Measurements from ENCODE around the gene NR1D2.
A peak's percentile ranks its signal among the peaks of the same experiment; 100 is the strongest.

The NR1D2 gene

DNA sequence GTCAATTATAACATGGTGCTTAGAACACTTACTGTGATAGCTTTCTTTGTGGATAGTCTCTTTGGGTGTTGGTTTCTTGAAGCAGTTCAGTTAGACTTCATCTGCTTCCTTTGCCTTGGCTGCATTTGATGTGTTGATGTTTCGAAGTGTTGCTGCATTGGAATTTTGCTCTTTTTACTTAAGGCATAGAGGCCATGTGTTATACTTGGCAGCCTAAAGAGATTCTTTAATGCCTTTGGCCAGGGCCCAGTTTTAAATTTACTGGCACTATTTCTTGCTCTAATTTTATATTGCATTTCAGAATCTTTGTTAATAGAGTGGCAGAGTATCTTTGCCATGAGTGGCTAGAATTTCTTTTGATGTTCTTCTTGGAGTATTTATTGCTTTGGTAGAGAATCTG, 21.2 kb downstream of the NR1D2 start:
- no peak for DNase-seq (ENCODE audit: low read depth)

DNA sequence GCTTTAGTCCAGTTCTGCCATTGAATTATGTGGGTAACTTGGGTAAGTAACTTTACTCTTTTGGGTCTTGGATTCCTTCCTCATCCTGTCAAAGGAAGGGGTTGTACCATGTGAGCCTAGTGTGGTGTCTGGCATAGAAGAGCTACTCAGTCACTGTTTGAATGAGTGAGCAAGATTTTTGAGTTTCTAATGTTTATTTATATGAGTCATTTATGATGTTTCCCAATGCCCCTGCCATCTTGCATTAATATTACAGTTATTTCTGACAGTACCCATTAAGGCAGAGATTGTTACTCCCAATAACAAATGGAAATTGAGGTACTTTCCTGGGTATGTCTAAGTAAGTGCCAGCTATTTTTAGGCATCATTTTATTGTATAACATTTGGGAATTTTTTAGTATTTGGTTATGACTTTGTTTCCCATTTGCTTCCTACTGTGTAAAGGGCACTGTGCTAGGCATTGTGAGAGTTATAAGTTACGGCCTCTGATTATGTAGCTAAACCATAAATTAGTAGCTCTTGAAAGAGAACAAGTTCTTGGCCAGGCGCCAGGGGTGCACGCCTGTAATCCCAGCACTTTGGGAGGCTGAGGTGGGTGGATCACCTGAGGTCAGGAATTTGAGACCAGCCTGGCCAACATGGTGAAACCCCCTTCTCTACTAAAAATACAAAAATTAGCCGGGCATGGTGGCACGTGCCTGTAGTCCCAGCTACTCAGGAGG, 23.5 kb downstream of the NR1D2 start:
- DNase-seq (ENCODE audit: low read depth): no peak

DNA sequence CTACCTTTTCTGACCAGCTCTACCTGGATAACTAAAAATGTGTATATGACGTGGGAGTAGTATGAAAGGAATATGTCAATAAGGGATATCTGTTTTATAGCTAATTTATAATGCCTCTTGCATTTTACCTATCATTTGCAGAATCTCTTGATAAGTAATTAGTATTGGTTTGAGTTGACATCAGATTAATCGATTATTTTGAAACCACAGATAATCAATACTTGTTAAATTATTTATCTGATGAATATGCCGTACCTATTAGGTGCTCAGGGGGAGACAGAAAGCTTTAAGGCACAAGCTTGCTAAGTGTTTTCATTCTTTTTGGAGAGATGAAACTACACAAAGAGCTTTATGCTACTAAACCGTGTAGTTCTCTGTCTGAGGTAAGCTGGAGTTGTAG, 24.3 kb downstream of the NR1D2 start:
- no peak for DNase-seq (ENCODE audit: low read depth)

DNA sequence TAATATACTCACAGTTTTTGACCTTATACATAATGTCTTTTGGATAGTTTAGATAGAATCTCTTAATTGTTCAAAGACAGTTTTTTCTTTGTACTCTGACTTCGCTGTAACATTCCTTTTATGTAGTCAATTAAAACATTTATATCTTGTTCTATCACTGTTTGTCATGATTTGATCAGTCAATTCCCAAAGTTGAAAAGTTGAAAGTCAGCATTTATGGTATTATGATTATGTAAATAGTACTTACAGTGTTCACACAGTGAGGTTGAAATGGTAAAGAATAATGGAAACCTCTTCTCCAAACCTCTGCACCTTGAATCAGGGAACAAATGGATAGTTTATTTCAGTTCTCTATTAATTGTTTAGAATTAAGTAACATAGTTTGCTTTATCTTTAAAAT, 26.6 kb downstream of the NR1D2 start:
- no peak for DNase-seq (ENCODE audit: low read depth)

DNA sequence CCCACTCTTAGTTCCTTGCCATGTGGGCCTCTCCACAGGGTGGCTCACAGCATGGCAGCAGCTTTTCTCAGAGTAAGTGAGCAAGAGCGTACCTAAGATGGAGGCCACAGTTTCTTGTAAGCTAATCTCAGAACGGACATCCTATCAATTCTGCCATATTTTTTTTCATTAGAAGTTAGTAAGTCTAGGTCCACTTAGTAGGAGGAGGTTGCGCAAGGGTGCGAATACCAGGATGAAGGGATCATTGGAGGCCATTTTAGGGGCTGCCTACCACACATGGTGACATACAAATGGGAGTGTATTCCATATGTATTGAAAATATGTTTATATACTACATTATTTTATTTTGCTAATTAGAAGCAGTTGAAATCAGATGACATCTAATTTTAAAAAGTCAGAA, 31.5 kb downstream of the NR1D2 start:
- no peak for DNase-seq (ENCODE audit: low read depth)

DNA sequence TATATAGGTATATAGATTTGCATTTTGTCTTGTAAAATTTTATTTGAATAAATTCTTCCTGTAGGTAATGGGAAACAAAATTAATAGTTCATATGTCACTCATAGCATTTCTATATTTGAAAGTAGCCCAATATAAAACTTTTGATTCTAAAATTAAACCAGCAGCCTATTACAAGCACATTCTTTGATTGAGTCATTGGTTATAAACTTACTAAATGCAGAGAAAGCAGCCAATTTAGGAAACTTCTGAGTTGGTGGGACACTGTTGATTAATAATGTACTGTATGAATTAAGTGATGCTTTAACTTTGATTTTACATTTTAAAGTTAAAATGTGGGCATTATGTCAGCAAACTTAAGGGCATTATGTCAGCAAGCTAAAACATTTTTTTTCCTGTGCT, 34.5 kb downstream of the NR1D2 start:
- DNase-seq (ENCODE audit: low read depth): no peak

DNA sequence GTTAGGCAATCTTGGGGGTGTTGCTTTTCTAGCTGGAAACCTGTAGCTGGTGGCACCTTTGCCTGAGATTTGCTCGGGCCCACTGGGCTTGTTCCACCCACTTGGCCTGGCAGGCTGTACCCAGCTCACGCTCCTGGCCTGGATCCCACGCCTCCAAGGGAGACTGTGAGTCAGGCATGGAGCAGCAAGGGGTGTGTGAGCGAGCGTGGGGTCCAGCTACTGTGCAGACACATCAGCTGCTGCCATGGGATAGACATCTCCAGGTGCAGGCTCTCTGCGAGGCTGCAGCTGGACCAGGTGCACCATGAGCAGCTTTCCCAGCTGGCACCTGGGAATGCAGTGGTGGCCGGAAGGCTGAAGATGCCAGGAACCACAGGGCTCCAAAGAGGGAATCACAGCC, 36.0 kb downstream of the NR1D2 start:
- DNase-seq (ENCODE audit: low read depth): no peak

DNA sequence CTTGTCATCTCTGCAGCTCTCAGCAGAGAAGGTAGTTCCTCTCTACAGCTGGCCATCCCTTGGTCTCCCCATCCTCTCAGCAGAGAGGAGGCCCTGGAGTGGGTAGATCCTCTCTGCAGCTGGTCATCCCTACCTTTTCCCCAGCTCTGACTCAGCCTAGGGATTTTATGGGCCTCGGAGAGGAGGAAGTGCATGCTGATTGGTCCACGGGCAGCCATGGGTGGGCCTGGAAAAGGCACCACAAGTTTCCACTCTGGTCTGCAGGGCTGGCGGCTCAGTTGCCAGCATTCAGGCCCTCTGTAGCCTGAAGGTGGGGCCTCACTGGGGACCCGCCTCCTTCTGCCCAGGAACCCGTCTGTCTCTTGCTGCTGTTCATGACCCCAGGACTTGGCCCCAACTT, 36.9 kb downstream of the NR1D2 start:
- no peak for DNase-seq (ENCODE audit: low read depth)

DNA sequence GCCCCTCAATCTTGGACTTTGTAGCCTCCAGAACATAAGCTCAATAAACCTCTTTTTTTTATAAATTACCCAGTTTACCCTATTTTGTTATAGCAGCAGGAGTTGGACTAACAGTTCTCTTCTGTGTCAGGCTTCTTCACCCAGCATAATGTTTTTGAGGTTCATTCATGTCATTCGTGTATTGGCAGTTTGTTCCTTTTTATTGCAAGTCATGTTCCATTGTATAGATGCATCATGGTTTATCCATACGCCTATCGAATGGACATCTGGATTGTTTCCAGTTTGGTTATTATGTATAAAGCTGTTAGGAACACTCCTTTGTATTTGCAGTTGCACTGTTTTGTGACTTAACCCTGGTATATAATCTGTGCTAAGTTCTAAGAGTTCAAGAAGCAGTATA, 39.8 kb downstream of the NR1D2 start:
- DNase-seq (ENCODE audit: low read depth): no peak

DNA sequence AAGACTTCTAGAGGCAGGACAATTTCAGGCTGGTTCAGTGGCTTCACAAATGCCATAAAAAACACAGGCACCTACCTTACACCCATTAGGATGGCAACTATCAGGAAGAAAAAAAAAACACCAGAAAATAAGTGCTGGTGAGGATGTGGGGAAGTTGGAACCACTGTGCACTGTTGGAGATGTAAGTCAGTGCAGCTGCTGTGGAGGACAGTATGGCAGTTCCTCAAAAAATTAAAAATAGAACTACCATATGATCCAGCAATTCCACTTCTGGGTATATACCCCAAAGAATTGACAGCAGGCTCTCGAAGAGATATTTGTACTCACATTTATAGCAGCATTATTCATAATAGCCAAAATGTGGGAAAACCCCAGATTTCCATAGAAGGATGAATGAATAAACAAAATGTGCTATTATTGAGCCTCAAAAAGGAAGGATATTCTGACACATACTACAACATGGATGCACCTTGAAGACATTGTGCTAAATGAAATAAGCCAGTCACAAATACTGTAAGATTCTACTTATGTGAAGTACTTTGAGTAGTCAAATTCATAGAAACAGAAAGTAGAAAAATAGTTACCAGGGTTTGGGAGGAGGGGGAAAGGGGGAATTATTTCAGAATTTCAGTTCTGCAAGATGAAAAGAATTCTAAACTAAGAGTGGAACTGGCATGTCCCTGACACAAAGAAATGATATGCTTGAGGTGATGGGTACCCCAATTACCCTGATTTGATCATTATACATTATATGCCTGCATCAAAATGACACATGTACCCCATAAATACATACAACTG, 40.9 kb downstream of the NR1D2 start:
- no peak for DNase-seq (ENCODE audit: low read depth)

DNA sequence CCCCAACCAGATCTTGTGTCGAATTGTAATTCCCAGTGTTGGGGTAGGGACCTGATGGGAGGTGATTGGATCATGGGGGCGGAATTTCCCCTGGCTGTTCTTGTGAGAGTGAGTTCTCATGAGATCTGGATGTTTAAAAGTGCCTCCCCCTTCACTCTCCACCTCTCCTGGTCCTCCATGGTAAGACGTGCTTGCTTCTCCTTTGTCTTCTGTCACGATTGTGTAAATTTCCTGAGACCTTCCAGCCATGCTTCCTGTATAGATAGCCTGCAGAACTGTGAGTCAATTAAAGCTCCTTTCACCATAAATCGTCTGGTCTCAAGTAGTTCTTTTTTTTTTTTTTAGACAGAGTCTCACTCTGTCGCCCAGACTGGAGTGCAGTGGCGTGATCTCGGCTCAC, 42.3 kb downstream of the NR1D2 start:
- no peak for DNase-seq (ENCODE audit: low read depth)

DNA sequence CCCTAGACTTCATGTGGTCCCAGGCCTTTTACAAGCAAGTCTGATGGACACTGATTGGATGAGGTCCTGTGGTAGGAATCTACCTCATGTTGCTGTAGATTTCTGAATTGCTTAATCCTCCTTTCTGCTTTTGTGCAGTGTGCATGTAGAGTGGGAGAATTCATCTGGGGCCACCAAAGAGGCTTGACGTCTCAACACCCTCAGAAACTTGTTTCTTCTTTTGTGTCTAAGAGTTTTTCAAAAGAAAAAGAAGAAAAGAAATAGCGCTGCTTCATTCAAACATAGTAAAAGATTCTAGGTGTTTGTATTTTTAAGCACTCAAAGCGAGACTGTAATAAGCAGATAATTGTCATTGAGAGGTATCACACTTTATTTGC, 46.2 kb downstream of the NR1D2 start:
- no peak for DNase-seq (ENCODE audit: low read depth)

DNA sequence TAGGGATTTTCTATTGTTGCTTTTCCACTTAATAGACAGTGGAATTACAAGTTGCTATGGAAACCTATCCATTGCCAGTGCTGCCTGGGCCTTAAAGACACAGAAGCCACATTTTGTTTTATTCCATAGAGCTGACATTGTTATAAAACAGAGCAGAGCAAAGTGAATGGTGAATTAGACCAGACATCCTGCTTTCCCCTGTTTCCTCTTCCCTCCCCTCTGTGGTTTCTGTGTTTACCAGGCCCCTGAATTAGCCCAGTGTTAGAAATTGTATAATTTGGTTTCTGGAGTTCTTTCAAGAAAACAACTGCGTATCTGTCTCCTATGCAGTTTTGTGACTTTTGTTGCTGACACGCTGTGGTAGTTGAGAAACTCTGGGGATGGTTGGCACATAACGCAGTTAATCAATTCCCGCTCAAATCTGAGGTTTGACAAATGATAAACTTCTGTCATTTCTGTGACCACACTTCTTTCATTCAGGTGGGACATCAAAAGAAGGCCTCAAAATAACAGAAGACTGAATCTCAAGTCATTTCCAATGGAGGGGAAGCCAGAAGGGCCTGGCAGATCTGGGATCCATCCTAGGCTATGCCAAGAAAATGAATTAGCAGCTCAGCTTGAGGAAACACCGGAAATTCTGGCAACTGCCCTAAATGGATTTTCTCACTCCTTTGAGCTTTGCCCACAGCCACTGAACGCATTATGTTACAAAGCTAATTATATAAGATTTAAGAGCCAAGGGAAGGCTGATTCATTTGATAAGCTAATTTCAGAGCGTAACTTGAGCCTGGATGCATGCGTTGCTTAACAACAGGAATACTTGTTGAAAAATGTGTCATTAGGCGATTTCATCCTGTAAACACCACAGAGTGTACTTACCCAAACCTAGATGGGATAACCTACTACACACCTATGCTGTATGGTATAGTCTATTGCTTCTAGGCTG, 46.9 kb downstream of the NR1D2 start:
- no peak for DNase-seq (ENCODE audit: low read depth)

DNA sequence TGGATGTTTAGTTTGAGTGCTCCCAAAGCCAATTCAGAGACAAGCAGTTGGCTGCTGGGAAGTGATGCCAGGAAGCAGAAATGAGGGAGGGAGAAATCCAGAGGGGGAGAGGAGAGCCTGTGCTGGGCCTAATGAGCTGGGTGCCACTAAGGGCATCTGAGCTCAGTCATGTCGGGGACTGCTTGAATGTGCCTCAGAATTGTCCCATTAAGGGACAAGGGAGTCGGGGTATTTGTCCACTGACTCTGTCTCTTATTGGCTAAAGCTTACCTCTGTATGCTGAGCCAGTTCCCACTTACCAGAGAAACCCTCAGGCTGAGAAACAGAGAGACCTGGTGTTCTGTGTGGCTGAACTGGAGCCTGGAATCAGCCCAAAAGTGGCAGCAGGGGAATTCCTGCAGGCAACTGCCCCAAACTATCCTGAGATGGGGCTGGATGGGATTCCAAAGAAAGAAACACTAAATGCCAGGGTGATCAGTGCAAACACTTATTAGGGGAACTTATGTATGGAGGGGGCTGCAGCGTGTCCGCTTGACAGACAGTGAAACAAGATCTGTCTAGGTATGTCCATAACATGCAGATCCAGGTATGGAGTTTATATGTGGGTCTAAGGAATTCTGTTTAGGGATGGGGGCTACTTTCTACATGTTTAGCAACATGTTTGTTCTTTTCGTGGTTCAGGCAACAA, 48.6 kb downstream of the NR1D2 start:
- no peak for DNase-seq (ENCODE audit: low read depth)

DNA sequence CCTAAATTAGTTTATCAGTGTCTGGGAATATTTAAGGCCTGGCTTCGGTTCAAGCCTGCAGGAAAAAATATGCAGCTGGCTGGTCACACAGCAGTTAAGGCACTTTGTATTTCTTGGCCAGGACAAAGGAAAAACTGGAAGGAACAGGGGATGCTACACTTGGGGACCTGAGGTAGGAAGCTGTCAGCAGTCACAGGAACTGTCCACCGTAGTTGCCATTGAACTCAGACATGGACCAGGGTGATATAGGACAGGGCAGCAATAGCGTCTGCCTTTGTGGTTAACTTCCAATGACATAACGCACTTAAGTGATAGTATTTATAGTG, 49.1 kb downstream of the NR1D2 start:
- no peak for DNase-seq (ENCODE audit: low read depth)

DNA sequence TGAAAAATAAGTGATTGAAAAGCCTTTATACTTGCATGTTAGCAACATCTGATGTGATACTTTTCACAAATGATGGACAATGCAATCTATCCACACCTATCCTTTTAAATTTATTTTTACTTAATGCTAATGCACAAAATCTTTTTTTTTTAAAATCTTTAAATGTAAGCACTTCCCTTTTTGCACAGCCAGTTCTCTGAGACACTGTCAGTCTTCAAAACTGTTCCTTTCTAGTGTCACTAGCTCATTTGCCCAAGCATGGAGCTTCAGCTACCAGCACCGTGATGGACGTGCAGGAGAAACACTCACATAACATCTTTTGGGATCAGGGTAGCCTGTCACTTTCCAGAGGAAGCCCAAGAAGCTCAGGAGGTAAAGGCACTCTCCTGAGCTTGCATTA, 50.1 kb downstream of the NR1D2 start:
- no peak for DNase-seq (ENCODE audit: low read depth)

DNA sequence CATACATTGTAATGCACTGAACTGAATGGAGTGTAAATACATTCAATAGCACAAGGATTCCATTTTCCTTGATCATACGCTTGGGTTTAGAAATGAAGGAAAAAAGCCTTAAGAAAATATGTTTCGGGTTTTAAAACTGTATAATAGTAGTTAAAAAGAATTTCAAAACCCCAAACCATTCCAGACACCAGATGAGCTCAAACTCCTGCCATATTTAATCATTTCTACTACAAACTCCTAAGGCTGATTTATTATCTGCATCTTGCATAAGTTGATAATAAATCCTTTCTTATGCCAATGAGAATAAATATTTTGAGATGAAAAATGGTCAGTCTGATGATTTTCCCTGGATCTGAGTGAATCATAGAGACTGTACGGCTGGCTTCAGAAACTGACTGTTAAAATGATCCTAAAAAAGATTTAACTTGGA, 51.0 kb downstream of the NR1D2 start:
- DNase-seq (ENCODE audit: low read depth): no peak

DNA sequence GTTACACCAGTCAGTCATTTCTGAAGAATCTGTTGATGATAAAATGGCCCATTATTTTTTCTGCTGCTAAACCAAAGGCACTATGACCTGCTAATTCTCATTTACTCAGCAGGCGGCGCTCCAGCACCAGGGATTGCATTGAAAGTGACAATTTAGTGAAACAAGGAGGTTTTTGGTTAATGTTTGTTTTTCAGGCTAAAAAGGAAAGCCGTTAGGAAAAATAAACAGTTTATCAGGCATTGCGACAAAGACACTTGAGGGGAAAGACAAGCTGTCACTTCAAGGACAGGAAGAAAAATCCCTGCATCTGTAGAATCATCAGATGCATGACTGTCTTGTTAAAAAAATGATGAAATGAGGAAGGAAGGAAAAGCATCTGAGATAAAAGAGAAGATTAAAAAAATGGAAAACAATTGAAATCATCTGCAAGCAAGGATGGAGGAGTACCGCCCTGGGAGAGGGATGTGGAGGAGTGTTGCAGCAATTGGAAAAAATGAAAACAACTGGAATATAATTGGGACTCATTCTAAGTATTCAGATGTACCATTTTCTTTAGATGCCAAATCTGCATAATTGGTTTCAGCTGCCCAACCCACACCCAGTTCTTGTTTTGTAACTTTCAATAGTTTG, 54.0 kb downstream of the NR1D2 start:
- peak; percentile 12 for DNase-seq (ENCODE audit: low read depth)

DNA sequence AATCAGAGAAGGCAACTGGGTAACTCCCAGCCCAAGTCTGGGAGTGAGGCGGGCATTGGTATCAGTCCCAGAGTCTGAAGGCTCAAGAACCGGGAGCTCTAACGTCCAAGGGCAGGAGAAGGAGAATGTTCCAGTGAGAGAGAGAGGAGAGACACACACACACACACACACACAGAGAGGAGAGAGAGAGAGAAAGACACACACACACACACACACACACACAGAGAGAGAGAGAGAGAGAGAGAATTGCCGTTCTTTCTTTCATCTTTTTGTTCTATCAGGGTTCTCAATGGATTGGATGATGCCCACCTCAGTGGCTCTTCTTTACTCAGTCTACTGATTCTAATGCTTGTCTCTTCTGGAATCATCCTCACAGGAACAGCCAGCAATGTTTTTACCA, 57.0 kb downstream of the NR1D2 start:
- no peak for DNase-seq (ENCODE audit: low read depth)

DNA sequence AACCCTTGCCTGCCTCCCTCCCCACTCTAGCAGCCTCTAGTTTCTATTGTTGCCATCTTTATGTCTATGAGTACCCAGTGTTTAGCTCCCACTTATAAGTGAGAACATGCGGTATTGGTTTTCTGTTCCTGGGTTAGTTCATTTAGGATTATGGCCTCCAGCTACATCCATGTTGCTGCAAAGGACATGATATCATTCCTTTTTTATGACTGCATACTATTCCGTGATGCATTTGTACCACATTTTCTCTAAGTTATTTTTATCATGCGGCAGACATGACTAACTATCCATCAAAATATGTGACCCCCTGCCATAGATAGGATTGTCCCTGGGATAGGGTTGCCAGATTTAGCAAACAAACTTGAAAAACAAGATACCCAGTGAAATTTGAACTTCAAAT, 58.4 kb downstream of the NR1D2 start:
- DNase-seq (ENCODE audit: low read depth): no peak

DNA sequence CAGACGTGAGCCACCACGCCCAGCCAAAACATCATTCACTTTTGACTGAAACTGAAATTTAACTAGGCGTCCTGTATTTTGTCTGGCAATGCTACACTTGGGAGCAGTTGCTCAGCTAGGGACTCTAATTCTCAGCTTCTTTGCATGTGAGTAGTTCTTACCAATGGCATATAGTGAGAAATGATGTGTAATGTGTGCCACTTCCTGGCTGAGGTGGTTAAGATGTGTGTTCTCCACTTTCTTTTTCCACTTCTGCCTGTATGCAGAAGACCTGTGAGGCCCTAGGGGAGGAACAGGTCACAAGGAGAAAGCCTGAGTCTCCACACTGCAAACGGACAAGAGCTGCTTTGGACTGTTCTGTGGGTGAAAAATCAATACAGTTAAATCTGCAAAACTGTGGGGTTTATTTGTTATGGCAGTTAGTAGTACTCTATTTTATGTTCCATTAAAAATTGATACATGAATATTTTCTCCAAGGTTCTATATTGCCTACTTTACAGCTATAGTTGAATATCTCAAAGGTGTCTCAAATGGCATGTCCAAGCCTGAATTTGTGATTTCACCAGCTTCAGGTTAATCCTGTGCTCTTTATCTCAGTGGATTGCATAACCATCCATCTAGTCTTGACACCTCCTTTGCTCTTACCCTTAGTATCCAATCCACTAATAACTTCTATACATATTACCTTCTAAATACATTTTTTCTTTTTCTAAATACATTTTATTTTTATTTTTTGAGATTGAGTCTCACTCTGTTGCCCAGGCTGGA, 59.3 kb downstream of the NR1D2 start:
- DNase-seq (ENCODE audit: low read depth): no peak

Measured in stimulated activated CD4-positive, alpha-beta T cell treated with anti-CD3 and anti-CD28 coated beads, Interleukin-2, amount 100 ng/mL, for 4 hours (primary cell).